GM21526 (cell line): ENCODE results near the gene SGMS1.

ENCODE experiments used
- ATAC-seq: cut with Tn5 transposase; IDR thresholded peaks from one replicate; pipeline ENCODE4 v1.9.1; 2021; ENCODE audit warnings: moderate library complexity; ENCODE audit not compliant: unreplicated experiment, low FRiP score

Gene SGMS1

DNA sequence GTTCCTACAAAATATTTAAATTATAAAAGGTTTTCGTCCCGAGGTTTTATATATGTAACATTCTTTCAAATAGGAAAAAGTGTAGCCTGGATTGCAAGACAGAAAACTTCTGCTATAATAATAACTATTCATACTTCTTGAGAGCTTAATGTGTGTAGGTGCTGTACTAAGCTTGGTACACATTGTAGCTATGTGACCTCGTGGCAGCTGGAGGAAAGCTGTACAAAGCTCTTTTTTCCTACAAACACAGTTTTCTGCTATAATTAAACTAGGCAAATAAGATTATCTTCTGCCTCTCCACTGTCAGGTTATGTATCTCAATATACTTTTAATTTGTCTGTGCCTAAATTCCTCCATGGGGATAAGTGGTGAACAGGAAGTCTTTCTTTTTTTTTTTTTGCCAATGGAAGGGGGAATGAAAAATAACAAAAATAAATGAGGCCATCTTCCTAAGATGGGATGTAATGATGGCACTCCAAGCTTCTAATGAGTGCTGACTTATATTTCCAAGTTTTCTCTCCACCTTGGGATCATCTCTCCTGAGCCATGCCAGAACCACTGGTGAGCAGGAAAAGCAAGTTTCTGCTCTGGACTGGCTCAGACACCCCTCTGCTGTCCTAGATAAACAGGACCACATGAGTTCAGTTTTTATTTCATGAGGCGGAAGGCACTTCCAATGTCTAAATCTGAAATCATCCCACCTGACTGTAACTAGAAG, 9.9 kb downstream of the SGMS1 start:
- no peak for ATAC-seq

DNA sequence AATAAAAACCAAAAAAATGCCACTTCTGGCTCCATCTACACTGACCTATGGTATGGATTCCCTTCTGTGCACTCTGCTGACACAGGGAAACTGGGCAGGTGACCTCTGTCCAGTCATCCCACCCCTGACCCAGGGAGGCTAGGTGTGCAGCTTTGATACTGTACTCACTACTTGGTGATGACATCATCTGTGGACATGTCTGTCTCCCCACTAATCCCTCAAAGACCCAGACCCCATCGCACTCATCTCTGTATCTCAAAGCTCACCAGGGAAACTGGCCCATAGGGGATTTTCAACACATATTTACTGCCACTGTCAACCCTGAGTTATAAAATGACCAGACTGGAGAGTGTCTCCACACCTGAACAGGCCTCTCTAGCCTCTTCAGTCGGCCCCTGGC, 10.6 kb downstream of the SGMS1 start:
- no peak for ATAC-seq

DNA sequence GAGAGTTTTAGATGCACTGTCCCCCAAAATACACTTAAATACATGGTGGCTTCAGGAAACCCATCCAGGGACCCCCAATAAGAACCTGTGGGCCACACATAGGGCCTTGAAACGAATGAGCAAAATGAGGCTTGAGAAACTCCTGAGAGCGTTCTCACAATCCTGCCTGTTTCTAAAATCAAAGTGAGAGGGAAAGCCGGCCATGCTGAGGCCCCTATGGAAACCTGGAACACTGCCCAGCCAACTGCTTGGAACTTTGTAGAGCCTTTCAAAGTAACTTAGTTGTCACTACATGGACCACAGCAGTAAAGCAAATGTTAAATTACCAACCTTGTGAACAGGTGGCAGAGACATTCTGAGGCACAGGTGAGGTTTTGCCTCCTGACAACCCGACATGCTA, 13.4 kb downstream of the SGMS1 start:
- ATAC-seq = no peak

DNA sequence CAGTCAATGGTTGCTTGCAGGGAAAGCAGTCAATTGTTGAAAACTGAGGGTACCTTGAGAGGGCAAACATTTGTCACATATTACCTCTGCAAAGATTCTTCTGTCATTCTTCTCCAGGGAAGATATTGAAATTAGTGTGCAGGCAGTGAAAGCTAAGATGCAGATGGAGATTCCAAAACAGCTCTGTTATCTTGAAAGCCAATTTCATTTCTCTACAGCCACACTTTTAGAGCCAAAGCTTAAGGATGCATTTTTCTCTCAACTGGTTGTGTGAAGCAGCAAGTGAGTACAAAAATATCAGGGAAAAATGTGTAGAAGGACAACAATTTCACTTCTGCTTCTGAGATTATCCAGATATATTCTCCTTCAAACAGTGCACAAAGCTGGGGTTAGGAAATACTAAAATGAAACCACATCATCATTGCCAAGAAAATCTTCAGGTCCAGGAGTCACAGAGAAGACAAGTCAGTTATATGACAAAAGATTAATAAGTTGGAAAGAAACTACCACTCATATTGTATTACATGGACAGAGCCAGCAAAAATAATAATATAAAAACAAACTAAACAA, 16.3 kb downstream of the SGMS1 start:
- no peak for ATAC-seq

DNA sequence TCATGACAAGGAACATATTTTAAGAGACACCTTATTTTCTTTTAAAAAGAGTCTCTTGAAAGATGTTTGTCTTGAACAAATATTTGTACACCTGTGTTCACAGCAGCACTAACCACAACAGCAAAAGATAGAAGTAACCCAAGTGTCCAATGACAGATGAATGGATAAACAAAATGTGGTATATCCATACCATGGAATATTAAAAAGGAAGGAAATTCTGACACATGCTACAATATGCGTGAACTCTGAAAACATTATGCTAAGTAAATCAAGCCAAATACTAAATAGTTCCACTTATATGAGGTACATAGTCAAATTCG, 17.8 kb downstream of the SGMS1 start:
- no peak for ATAC-seq

DNA sequence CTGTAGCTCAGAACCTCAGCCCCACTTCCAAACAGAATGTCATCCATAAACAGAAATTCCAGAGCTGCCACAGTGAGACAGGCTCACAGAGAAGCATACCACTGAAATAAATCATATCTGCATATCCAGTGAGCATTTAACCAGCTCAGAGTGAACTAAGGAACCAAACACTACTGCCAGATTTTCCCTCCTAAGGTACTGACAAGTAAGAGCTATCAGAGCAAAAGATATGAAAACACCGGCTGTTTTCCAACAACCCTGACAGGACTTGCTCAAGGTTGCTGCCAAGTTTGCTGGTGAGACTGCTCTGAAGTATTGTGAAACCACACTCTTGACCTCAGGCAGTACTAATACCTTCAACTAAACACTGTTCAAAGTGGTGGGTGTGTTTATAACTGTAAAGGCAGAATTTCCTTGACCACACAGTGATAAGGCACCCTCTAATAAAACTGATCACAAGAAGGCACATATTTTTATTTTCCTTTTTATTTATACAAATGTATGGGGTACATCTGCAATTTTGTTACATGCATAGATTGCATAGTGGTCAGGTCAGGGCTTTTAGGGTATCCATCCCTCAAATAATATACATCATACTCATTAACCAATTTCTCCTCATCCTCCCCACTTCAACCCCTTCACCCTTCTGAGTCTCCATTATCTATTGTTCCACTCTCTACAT, 18.3 kb downstream of the SGMS1 start:
- ATAC-seq = peak; percentile 49

DNA sequence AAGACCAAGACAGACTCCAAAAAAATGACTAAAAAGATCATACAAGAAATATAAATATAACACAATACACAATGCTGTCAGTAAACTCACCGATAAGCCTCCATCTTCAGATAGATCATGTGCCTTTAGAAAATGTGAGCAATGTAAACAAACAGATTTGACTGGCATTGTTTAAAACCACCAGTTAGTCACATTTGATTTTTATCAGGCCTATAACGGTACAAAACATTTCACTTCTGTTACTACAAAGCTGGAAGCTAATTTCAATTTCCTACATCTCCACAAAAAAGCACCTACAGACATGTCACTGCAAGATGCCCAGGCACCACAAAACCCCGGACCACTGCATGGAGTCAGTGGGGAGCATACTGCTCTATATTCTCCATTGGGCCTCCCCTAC, 18.9 kb downstream of the SGMS1 start:
- ATAC-seq = no peak

DNA sequence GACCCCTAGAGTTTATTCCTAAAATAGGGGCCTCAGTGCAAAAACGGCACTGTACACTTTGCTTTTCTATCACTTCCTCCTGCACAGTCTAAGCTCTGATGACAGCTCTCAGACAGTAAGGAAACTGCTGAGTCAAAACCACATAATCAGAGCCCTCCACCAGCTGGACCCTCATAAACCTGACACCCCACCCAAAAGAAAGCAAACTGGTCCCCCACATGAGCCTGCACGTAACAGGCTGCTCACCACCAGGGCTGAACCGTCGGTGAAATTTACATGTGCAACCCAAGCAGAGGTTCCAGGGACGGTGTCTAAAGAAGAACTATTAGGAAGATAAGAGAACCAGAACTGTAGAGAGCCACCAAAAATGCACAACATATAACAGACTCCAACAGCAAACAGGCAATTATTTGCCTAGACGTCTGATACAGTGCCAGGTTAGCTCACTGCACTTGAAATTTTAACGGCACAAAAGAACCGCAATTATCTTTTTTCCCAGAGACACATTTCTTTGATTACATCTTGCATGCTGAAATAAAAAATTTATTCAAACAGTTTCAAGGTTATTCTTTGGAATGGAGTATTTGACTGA, 19.6 kb downstream of the SGMS1 start:
- ATAC-seq = peak; percentile 63

DNA sequence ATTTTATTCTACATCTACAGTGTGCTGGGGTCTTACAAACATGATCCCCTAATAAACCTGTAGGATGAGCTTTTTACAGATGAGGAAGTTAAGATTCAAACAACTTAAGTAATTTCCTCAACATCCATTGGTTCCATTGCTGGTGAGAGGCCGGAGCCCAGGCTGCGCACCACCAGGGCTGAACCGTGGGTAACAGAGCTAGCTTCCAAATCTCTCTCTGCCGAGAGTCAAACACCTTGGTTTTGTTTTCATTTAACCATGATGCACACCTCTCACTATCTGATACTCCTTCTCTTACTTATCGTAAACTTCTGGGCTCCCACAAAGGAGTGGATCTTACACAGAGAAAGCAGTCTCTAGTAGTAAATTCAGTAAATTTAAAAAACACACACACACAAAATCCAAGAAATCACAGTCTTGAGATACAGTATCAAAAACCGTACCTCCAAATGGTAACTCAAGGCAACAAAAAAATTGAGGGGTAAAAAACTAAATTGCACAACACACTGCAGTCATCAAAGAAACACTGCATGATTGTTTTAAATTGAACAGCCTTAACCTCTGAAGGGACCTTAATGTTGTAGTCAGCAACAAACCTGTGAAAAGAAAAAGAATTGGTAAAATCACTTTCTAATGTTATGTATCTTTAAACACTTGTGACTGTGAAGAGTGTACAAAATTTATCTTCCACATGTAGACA, 20.5 kb downstream of the SGMS1 start:
- ATAC-seq = no peak

DNA sequence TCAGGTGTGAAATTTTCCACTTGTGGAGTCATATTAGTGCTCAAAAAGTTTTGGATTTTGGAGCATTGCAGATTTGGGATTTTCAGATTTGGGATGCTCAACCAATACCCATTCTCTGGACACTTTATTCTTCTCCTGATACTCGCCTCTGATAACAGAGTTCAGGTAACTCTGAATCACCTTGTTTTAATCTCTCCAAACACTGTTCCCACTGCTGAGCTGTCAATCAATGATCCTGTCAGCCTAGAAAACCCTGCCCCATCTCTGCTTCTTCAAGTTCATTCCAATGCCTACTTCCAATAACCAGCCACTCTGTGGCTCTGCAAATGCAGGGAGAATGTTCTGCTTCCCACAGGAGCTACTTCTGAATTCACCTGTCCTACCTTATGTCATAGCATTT, 21.8 kb downstream of the SGMS1 start:
- no peak for ATAC-seq

DNA sequence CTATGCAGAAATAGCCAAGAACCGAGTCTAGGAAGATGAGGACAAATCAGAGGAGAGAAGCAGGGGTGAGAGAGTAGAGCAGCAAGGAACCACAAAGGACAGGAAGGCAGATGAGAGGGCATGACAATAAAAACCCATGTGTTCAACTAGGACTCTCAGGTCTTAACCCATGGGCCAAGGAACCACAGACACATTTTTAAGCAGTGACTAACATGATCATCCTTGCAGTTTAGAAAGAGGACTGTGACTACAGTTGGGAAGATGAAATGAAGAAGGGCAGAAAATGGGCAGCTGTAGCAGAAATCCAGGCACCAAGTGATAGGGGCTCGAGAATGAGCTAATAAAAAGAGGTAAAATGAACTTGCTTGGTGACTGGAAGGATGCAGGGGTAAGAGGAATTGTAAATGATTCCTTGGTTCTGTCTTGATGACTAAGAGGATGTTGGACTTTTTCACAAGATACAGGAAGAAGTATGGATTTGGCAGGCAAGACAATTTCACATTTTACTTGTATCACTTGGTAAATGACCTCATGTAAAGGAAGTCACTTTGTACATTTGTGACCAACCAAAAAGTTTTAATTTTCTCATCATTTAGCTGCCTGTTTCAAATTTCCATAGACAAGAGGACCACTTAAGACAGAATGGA, 22.8 kb downstream of the SGMS1 start:
- ATAC-seq = no peak

DNA sequence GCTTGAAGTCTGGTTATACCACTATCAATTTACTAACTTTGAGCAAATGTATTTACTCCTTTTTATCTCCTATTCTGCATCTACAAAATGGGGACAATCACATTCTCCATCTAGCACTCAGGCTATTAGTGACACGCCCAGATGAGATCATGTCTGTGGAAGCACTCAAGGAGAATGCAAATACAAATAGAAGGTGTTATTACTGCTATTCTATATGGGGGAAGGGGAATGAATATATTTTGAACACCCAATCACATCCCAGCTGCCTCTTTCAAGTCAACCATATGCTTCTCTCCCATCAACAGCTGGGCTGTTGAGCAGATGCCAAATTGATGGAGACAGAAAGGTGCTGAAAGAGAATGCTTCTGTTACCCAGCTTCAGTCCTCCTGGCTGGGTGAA, 23.5 kb downstream of the SGMS1 start:
- no peak for ATAC-seq

DNA sequence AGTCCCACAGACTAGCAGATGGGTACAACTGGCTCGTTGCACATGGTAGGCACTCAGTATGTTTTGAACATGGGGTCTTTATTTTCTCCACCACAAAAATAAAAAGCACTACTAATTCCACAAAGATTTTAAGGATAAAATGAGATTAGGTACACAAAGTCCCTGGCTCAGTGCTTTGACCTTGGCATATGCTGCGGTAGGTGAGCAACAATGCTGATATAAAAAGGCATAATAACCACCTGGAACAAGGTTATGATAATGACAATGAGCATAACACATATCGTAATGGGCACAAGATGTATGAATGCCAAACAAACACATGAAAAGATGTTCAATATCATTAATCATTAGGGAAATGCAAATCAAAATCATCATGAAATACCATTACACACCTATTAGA, 26.9 kb downstream of the SGMS1 start:
- no peak for ATAC-seq

DNA sequence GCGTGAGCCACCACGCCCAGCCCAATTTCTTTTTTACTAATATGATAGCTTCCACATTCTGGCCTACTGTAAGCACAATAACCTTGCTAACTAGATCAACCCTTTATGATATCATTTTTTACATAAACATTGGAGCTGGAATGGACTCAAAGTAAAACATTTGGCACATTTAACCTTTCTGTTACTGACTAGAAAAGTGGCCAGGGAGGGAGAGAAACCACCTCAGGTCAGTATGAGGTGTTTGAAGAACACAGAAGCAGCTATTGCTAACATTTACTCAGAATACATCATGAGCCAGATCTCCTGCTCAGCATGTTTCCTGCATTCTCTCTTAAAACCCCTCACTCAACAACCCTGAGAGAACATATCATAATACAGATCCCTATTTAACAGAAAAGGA, 27.3 kb downstream of the SGMS1 start:
- no peak for ATAC-seq

DNA sequence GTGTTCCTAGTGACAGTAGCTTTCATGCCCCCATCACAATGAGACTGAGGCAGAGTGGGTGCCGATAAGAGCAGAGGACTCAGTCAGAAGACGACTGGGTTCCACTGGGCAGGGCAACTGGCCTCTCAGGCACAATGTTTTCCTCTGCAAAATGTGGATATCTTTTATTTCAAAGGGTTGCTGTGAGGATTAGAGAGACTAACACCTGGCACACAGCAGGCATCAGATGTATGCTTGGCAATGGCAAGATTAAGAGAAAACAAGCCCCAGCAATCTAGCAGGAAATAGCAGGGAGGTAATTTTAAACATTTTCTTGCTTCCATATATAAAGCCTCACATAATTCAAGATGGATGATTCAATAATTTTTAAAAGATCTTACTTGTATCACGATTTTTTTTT, 28.0 kb downstream of the SGMS1 start:
- no peak for ATAC-seq

DNA sequence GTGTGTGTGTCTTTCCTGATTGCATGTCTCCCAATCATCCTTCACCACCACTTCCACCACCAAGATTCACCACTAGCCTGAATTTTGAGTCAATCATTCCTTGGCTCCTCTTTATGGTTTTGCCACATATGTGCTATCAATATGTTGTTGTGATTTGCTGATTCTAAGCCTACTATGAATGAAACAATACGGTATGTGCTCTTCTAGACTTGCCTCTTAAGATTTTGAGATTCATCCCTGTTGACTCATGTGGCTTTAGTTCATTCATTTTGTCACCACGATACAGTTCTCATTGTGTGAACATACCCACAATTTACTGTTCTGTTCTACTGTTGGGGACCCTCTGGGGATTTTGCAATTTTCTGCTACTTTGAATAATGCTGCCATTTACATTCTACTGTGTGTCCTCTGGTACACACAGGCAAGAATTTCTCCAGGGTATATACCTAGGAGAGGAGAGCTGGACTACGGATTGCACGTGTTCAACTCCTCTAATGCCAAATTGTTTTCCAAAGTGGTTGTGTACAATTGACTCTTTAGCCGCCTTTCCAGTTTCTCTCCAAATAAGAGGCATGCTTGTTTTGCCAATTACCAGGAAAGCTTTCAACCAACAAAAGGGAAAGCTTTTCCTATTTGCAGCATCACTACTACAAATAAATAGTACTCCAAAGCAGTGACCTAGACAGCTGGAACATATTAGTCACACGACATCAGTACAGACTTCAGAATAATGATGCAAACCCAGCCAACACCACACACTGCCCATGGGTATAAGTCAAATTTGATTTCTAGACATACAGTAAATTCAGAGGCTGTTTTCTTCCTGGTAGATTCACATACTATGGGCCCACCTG, 30.0 kb downstream of the SGMS1 start:
- ATAC-seq = no peak

DNA sequence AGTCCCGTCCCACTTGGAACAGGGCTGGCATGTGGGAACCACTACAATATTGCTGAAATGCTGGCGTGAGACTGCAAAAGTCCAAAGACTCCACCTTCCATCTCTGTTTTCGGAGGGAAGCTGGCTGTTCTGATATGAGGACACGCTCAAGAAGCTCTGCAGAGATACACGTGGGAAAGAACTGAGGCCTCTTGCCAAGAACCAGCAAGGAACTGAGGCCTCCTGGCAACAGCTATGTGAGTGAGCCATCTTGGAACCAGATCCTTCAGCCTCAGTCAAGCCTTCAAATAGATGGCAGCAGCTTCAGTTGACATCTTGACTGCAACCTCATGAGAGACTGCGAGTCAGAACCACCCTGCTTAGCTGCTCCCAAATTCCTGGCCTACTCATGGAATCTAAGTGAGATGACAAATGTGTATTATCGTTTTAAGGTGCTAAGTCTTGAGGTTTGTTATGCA, 30.8 kb downstream of the SGMS1 start:
- no peak for ATAC-seq

DNA sequence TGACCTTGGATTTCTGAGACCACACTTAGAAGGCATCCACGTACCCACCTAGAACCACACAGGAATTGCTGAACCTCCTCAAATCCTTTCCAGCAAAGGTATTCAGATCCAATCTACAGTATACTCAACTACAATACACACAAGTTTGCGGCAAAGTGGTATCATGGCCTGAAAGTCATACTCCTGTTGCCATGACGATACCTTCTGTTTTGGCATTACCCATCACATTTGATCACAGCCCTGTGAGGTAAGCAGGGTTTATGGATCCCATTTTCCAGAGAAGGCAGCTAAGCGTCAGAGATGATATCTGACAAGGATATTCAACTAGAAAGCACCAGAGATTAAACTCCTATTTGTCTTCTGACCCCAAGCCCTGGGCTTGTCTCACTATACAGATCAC, 32.8 kb downstream of the SGMS1 start:
- ATAC-seq = no peak

DNA sequence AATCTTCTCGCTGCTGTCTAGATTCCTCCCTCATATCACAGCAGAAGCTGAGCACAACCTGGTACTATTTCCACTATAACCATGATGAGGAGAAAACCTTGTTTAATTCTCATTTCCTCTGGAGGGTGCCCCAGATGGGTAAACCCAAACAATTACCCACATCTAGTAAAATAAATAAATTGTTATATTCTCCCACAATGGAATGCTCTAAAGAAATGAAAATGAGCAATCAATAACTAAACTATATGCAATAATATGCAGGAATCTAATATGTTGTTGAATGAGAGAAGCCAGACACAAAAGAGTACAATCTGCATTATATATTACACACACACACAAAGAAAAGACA, 37.0 kb downstream of the SGMS1 start:
- no peak for ATAC-seq
